ENCODE measurements around the gene DIRAS1.
"Not testable (repeated sequence)": the region's sequence is repeated elsewhere in the genome, so short reads cannot be mapped to it uniquely, and the experiment has no call there.

DIRAS1 gene

DNA sequence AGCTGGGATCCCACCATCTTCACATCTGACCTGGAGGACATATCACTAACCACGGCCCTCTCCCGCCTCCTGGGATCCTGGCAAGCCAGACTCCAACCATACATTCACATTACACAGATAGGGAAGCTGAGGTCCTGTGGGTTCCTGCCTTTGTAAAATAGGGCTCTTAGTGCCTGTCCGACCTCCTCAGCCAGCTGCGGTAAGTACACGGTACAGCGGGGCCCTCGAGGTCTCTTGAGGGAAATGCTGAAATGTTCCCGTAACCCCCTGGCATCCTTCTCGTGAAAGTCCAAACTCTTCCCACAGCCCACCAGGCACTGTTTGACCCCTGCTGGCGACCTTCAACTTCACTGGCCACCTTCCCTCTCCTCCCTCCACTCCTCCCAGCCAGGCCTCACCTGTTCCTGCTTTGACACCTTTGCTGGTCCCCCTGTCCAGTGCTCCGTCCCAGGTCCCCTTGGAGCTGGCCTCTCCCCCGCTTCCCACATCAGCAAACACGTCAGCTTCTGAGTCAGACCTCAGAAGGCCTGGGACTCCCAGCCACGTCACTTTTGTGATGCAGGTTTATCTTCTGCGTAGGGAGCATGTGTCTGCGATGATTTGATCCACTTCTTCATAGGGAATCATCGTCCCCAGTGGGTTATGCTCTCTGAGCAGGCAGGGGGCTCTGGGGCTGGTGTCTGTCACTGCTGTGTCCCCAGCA lies 9.8 kb downstream of the DIRAS1 start:
- DNase-seq (ENCODE audit: low spot score) = no peak

DNA sequence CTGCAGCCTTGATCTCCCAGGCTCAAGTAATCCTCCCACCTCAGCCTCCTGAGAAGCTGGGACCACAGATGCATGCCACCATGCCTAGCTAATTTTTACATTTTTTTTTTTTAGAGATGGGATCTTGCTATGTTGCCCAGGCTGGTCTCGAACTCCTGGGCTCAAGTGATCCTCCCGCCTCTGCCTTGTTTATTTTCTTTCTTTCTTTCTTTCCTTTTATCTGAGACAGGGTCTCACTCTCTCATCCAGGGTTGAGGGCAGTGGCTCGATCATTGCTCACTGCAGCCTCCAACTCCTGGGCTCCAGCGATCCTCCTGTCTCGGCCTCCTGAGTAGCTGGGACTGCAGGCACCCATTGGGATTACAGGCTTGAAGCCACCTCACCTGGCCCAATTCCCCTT lies 14.9 kb downstream of the DIRAS1 start:
- no peak for DNase-seq (ENCODE audit: low spot score)

GRCh38 chr19:2703691-2704216 lies 17.4 kb downstream of the DIRAS1 start:
- DNase-seq (ENCODE audit: low spot score) = no peak

- DNase-seq (ENCODE audit: low spot score) = no peak
These were observed 18.1 kb downstream of the DIRAS1 start for GRCh38 chr19:2703077-2703437.

DNA sequence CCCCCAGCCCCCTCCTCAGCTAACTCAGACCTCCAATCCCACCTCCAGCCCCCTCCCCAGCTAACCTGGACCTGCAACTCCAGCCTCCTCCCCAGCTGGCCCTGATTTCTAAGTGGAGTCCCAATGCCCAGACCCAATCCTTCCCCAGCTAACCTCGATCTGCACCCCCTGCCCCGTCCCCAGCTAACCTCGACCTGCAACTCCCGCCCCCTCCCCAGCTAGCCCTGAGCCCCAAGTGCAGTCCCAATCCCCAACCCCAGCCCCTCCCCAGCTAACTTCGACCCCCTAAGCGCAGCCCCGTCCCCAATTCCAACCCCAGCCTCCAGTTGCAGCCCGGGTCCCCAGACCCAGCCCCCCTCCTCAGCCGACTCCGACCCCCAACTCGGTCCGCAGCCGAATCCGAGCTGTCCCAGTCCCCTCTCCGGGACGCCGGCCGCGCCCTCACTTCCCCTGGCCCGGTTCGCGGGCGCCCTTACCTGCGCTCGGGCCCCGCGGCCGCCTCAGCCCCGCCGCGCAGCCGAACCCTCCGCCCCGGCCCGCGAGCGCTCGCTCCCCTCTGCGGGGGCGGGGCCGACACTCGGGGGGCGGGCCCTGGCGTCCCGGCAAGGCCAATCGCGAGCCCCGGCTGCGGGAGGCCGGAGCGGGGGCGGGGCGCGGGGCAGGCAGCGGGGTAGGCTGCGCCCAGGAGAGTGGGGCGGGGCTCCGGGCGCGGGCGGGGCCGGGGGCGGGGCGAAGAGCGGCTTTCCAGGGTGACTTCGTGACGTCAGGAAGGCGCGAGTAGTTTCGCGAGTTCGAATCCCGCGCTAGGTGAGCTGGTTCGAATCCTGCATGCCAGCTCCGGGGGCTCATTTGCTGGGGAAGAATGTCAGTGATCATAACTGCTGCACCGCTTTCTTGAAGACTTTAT lies 18.7 kb downstream of the DIRAS1 start, which contains the start of gene GNG7:
Gene GNG7 (minus strand): TSS at position 525 of the 907 bp plus-strand sequence. CDS start 182,006 bp downstream, outside the sequence.
- peak; percentile 96 for DNase-seq (ENCODE audit: low spot score)

DNA sequence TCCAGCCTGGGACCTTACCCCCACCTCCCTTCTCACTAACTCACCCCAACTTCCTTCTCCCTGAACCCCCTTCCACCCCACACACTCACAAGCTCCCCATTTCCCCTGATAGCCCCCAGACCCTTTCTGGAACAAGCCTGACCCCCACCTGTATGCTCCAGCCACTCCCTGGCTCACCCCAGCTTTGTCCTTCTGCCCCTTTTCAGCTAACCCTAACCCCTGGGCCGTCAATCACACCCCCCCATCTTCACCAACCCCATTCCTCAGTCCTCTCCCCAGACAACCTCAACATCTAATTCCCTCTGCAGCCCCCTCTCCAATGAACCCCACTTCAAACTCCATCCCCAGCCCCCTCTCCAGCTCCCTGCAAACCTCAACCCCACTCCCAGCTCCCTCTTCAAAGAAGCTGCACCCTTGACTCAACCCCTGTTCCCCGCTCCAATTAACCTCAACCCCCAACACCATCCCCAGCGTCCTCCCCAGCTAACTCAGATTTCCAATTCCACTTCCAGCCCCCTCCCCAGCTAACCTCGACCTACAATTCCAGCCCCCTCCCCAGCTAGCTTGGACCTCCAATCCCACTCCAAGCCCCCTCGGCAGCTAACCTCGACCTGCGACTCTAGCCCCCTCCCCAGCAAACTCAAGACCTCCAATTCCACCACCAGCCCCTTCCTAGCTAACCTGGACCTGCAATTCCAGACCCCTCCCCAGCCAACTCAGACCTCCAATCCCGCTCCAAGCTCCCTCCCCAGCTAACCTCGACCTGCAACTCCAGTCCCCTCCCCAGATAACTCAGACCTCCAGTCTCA lies 19.6 kb downstream of the DIRAS1 start:
- no peak for DNase-seq (ENCODE audit: low spot score)

GRCh38 chr19:2700660-2701360 lies 20.4 kb downstream of the DIRAS1 start:
- DNase-seq (ENCODE audit: low spot score) = peak; percentile 57

- no peak for DNase-seq (ENCODE audit: low spot score)
These were observed 21.6 kb downstream of the DIRAS1 start for GRCh38 chr19:2699413-2700140.

DNA sequence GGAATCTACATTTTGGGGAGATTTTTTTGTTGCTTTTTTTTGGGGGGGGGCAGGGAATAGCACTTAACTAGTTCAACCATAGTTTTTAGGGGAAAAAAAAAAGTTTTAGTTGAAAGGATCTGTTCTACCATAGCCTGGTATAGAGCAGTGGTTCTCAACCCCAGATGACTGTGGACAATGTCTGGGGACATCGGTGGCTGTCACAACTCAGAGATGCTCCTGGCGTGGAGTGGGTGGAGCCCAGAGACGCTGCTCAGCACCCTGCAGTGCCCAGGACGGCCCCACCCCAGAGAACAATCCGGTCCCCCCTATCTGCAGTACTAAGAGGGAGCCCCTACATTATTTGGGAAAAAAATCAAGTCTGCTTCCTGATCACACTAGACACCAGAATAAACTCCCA lies 27.0 kb downstream of the DIRAS1 start:
- no peak for DNase-seq (ENCODE audit: low spot score)

DNA sequence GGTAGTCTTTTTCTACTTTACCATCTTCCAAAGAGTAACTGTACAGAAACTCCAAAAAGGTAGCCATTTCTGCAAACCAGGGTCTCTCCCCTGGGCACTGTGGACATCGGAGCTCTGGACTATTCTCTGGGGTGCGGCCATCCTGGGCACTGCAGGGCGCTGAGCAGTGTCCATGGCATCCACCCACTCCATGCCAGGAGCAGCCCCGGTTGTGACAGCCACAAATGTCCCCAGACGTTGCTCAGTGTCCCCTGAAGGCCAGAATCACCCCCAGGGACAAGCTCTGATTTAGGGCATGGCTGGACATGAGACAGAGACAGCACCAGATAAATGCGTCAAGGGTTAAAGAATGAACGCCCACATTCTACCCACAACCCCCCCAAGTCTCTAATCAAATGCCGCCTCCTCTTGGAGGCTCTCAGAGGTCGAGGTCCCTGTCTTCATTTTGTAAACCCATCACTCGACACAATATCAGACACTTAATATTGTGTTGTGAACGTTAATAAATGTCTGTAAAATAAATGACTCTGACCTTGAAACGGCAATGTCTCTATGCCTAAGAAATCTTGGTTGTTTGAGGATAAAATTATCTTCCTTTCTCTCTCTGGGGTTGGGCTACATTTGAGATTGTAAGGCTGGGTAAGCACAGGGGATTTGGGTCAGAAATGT lies 27.5 kb downstream of the DIRAS1 start:
- DNase-seq (ENCODE audit: low spot score) = no peak

DNA sequence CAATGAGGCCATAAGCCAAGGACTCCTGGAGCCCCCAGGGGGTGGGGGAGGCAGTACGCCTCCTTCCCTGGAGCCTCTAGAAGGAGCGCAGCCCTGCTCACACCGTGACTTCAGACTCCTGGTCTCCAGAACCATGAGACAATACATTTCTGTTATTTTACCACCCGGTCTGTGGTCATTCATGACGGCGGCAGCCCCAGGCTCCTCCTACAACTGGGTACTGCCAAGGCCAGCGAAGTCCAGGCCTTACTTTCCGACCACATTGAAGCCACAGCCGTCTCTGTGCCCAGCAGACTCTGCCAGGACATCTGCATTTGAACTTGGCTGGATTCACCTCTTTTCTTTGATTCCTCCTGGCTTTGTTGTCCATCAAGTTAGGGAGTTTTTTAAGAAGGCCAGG lies 29.2 kb downstream of the DIRAS1 start:
- DNase-seq (ENCODE audit: low spot score) = peak; percentile 93

DNA sequence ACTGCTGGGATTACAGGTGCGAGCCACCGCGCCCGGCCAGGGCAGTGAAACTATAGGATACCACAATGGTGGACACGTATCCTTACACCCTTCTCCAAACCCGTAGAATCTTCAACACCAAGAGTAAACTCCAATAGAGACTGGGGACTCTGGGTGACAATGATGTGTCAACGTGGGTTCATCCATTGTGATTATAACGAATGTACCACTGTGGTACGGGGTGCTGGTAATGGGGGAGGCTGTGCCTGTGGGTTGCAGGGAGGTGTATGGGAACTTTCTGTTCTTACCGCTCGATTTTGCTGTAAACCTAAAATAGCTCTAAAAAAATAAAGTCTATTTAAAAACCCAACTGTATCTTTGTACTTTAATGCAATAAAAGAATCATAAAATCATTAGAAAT lies 30.3 kb downstream of the DIRAS1 start:
- no peak for DNase-seq (ENCODE audit: low spot score)

DNA sequence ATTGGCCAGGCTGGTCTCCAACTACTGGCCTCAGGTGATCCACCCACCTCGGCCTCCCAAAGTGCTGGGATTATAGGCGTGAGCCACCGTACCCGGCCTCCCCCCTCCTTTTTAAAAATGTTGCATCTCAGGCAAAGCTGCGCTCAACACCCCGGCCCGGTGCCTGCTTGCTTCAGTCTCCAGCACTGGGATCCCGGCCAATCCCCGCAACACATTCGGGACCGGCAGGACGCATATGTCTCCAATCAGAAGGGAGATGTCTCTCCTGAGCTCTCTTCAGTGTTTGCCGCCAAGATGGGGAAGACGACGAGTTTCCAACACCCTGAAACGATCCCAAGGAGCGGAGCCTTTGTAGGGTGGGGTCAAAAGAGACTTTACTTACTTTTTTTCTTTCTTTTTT lies 34.8 kb downstream of the DIRAS1 start:
- DNase-seq (ENCODE audit: low spot score) = no peak

DNA sequence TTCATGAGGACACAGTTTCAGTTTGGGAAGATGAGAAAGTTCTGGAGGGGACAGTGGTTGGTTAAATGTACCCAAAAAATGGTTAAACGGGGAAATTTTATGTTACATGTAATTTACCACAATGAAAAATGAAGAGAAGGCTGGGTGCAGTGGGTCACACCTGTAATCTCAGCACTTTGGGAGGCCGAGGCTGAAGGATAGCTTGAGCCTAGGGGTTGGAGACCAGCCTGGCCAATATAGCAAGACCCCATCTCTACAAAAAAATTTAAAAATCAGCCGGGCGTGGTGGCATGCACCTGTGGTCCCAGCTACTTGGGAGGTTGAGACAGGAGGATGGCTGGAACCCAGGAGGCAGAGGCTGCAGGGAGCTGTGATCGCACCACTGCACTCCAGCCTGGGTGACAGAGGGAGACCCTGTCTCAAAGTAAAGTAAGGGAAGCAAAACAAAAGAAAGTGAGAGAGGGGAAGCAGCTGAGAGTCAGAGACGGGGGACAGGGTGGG lies 35.9 kb downstream of the DIRAS1 start:
- no peak for DNase-seq (ENCODE audit: low spot score)

- no peak for DNase-seq (ENCODE audit: low spot score)
These were observed 37.7 kb downstream of the DIRAS1 start for GRCh38 chr19:2683430-2684003.

GRCh38 chr19:2680808-2681207 lies 40.4 kb downstream of the DIRAS1 start:
- DNase-seq (ENCODE audit: low spot score) = no peak

DNA sequence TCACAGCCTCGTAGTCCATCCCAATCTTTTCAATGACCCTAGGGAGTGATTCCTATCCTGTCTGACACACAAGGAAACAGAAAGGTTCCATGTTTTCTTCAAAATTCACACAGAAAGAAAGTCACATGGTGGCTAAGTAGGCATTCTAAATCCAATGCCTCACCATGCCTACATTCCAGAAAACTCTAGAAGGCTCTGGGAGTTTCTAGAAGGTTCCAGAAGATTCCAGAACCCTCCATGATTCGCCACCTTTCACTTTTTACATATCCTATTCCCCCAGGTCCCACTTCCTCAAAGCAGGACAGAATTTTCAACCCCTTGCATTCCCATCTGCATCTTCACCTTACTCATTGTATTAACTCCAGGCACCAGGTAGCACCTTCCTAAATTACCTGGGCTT lies 41.7 kb downstream of the DIRAS1 start:
- DNase-seq (ENCODE audit: low spot score) = no peak

GRCh38 chr19:2678948-2679347 lies 42.2 kb downstream of the DIRAS1 start:
- not testable (repeated sequence) for DNase-seq (ENCODE audit: low spot score)

DNA sequence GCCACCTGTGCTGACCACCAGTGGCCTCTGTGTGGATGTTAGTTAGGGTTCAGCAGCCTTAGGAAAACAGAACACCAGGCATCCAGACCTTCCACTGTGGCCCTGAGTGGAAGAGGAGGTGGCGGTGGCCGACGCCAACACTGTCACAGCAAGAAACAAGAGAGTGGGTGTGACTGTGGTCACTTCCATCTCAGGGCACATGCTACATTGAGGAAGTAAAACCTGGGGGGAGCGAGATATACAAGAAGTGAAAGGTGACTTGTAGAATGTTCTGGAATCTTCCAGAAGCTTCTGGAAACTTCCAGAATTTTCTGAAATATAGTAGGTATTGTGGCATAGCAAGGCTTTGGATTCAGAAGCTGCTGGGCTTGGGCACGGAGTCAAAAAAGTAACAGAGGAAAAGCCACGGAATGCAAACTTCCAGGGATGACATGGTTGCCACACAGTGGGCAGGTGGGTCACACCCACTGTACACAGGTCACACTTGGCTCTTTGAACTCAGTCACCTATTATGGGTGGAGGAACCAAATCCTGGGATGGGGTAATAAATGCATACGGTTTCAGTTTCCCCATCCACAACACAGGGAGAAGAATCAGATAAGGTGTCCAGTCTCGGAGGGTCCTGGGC lies 43.0 kb downstream of the DIRAS1 start:
- DNase-seq (ENCODE audit: low spot score) = peak; percentile 45

All from Ammon's horn (tissue), 1 donor.